Endothelial cell of umbilical vein (primary cell): Measurements from ENCODE around the gene TMEM266. TPM values are rescaled to one million over a fixed set of nuclear protein-coding genes. Genes with fewer than 3 reads are reported as not detected.

Experiments
- BruUV-seq: library from RNA; stranded (reverse); fragments of 400-500 nt; replicated peaks from 2 replicates; lab custom pipeline; 2021; lab: Mats Ljungman, UMichigan
- CTCF ChIA-PET: fragments of 300-600, 350-600 bp; sonication (Branson Sonifier 250); formaldehyde crosslinking; loops from one replicate; lab custom pipeline; 2021; ENCODE audit warnings: antibody characterized with exemption, inconsistent platforms; lab: Charles Lee
- POLR2A ChIA-PET: fragments of 300-600, 350-600 bp; sonication (Branson Sonifier 250); formaldehyde crosslinking; loops from one replicate; lab custom pipeline; 2021; ENCODE audit warnings: antibody characterized with exemption, inconsistent platforms; lab: Charles Lee
- DNase-seq: peaks from one replicate; pipeline ENCODE4 v3.0.0-alpha.2; 2011; ENCODE audit warnings: low read depth, low spot score
- FAIRE-seq: peaks from 2 replicates; lab custom pipeline; 2011; peaks lifted over from hg19 to GRCh38; lab: Jason Lieb, UNC
- H2AFZ ChIP-seq: 2 replicates; pipeline ENCODE4 v1.6.0; 2012; ENCODE audit warnings: low read depth, low read length, control low read depth, inconsistent platforms
- H3K27ac ChIP-seq: 2 replicates; pipeline ENCODE4 v1.5.1; 2011; ENCODE audit warnings: low read depth, mild to moderate bottlenecking, control low read depth, low read length, moderate library complexity; ENCODE audit not compliant: insufficient read depth
- H3K27me3 ChIP-seq, 2 experiments: 2 replicates each; pipeline versions ENCODE4 v1.6.0 to v1.6.1; 2011; ENCODE audit warnings: low read length in 2 of 2, mixed read lengths in 1 of 2; ENCODE audit not compliant: control insufficient read depth in 2 of 2, insufficient read depth in 2 of 2
- H3K36me3 ChIP-seq, 2 experiments: 2 replicates in 1 of 2; 3 replicates in 1 of 2; pipeline ENCODE4 v1.5.1; 2011; ENCODE audit warnings: low read length in 2 of 2, mild to moderate bottlenecking in 1 of 2, moderate library complexity in 1 of 2; ENCODE audit not compliant: control insufficient read depth in 2 of 2, insufficient read depth in 2 of 2; ENCODE audit errors: extremely low read depth in 1 of 2
- H3K4me1 ChIP-seq: 3 replicates; pipeline ENCODE4 v1.5.1; 2011; ENCODE audit warnings: mild to moderate bottlenecking, low read length; ENCODE audit not compliant: control insufficient read depth, insufficient read depth; ENCODE audit errors: extremely low read depth
- H3K4me2 ChIP-seq: 2 replicates; pipeline ENCODE4 v1.6.1; 2011; ENCODE audit warnings: low read length, control low read depth, mixed read lengths; ENCODE audit not compliant: insufficient read depth
- H3K4me3 ChIP-seq, 3 experiments: fragments of 200-600 bp in 1 of 3; sonication (generic), shearing (Covaris generic) in 1 of 3; replicated peaks in 1 of 3; 2 replicates each; pipeline ENCODE4 v1.5.1; 2011 to 2016; ENCODE audit warnings: control low read depth in 3 of 3, low read length in 3 of 3, mild to moderate bottlenecking in 2 of 3, inconsistent platforms in 1 of 3, low read depth in 1 of 3, moderate library complexity in 1 of 3; ENCODE audit not compliant: insufficient read depth in 1 of 3
- H3K79me2 ChIP-seq: 2 replicates; pipeline ENCODE4 v1.6.0; 2012; ENCODE audit warnings: low read length, inconsistent platforms; ENCODE audit not compliant: control insufficient read depth, insufficient read depth
- H3K9ac ChIP-seq: replicated peaks from 2 replicates; pipeline ENCODE3; 2011; ENCODE audit warnings: low read length, control low read depth; ENCODE audit not compliant: insufficient read depth; ENCODE audit errors: extremely low read depth
- H3K9me1 ChIP-seq: replicated peaks from 3 replicates; pipeline ENCODE4 v1.6.0; 2011; ENCODE audit warnings: mild to moderate bottlenecking, low read length; ENCODE audit not compliant: control insufficient read depth, insufficient read depth; ENCODE audit errors: extremely low read depth
- H3K9me3 ChIP-seq: replicated peaks from 2 replicates; pipeline ENCODE4 v1.5.1; 2012; ENCODE audit warnings: low read length, inconsistent platforms; ENCODE audit not compliant: control insufficient read depth, insufficient read depth
- H4K20me1 ChIP-seq: replicated peaks from 2 replicates; pipeline ENCODE3; 2011; ENCODE audit warnings: mild to moderate bottlenecking, low read length; ENCODE audit not compliant: control insufficient read depth, insufficient read depth; ENCODE audit errors: extremely low read depth
- EZH2 ChIP-seq: IDR thresholded peaks from 2 replicates; pipeline ENCODE4 v1.6.1; 2012; ENCODE audit warnings: borderline replicate concordance, low read depth, mild to moderate bottlenecking, moderate library complexity, low read length, inconsistent platforms; ENCODE audit not compliant: severe bottlenecking
- FOS ChIP-seq: IDR thresholded peaks from 2 replicates; pipeline ENCODE4 v1.6.1; 2011; ENCODE audit warnings: mild to moderate bottlenecking, low read length, moderate library complexity, borderline replicate concordance; ENCODE audit not compliant: insufficient read depth
- JUN ChIP-seq: IDR thresholded peaks from 2 replicates; pipeline ENCODE4 v1.6.1; 2011; ENCODE audit warnings: borderline replicate concordance, low read depth; ENCODE audit not compliant: insufficient read length, insufficient read depth
- POLR2A ChIP-seq: IDR thresholded peaks from 2 replicates; pipeline ENCODE4 v1.6.1; 2012; ENCODE audit warnings: low read depth, mild to moderate bottlenecking, control low read depth, low read length
- dilution Hi-C: fragments of 300-500 bp; cut with MboI; formaldehyde crosslinking; loops from one replicate; pipeline ENCODE4 v1.15.0; 2019; ENCODE audit warnings: low sequenced_read_pairs; ENCODE audit not compliant: extremely low pct_ligation_motif_present
- intact Hi-C: fragments of 100-400 bp; cut with micrococcal nuclease; formaldehyde crosslinking; loops from one replicate; pipeline ENCODE4 v1.10.0; 2022
- polyA plus RNA-seq, 4 experiments: library from polyadenylated mRNA; depleted of rRNA in 3 of 4; stranded (reverse) in 3 of 4; unstranded in 1 of 4; fragments of >200 nt; gene quantifications; 2 replicates each; pipeline versions ENCODE4 v1.2.1 to v1.2.3, GENCODE V29; 2011 to 2012; ENCODE audit warnings: missing spikeins in 1 of 4
- total RNA-seq: library from RNA; stranded (reverse); gene quantifications from 2 replicates; pipeline ENCODE4 v1.2.3, GENCODE V29; 2021

The TMEM266 gene
- total and polyA plus RNA-seq, 2 donors (not counting 3 experiments of a cell fraction or from before 2014, with no cell fraction given): not detected

DNA sequence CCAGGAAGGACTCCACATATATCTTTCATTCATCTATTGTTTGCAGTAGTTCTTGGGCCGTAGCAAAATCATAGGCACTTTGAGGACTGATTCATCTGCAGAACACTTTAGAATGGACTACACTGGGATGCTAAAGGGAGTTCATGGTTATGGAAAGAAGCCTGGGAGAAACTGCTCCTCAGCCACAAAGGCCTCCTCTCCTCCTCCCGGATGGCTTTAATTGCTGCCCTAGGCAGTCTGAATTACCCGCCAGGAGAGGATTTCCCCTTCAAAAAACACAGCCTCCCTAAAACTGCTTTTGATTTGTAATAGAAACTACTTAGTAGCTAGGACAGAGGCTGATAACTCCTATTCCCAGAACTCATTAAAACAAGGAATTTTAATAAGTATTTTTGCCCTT, 4.6 kb downstream of the TMEM266 start:
- H3K36me3 ChIP-seq: no peaks in the 10 kb centered on the region
- H3K4me1 ChIP-seq: peaks cover under 1% of the 10 kb centered on the region
- no peaks in the 10 kb centered on the region for H3K9me3 ChIP-seq
- no peak for FAIRE-seq
- H4K20me1 ChIP-seq: no peaks in the 10 kb centered on the region
- H2AFZ ChIP-seq: no peak overlapping the region
- no peak overlapping the region for H3K4me3 ChIP-seq
- ChIA-PET POLR2A (no interaction called here), CTCF (interaction anchor here (2.2 kb wide), 1 partner anchor 8 kb away, joined by 11 read pairs; no protein-coding TSS in a partner anchor)
- H3K4me2 ChIP-seq: no peak overlapping the region
- H3K9me1 ChIP-seq: no peaks in the 10 kb centered on the region
- H3K27ac ChIP-seq: no peak overlapping the region
- H3K9ac ChIP-seq: no peak overlapping the region
- no peaks in the 10 kb centered on the region for H3K79me2 ChIP-seq
- dilution Hi-C loops (no loop called here), intact Hi-C loops (no loop called here)
- TF ChIP-seq EZH2: peak; percentile 29
- TF ChIP-seq FOS: no peak
- no peak for TF ChIP-seq JUN
- no TSS peak for BruUV-seq
- H3K27me3 ChIP-seq: peaks cover 46 to 61% of the 10 kb centered on the region in 2 experiments
- no peak for DNase-seq

DNA sequence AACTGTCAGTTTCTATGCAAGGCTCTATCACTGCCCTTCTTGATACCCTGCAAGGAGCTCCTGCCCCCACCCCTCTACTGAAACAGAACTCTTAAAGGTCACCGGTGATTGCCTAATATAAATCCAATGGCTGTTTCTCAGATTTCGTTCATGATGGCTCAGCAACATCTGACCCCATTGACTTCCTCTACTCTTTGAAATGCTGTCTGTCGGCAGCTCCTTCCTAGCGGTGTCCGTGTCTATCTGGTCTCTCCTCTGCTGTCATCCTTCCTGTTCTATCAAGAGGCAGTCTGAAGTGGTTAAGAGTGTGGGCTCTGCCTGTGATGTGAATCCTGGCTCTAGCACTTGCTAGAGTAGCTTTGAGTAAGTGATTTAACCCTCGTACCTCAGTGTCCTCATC, 5.5 kb downstream of the TMEM266 start:
- no peak for FAIRE-seq
- Histone ChIP-seq H3K27ac (no peak overlapping the region), H3K4me2 (no peak overlapping the region), H3K36me3 (no peaks in the 10 kb centered on the region), H3K9me1 (no peaks in the 10 kb centered on the region), H2AFZ (no peak overlapping the region), H3K9ac (no peak overlapping the region), H3K79me2 (no peaks in the 10 kb centered on the region), H4K20me1 (no peaks in the 10 kb centered on the region), H3K4me3 (no peak overlapping the region), H3K27me3 (peaks cover 42 to 58% of the 10 kb centered on the region in 2 experiments), H3K4me1 (no peaks in the 10 kb centered on the region), H3K9me3 (no peaks in the 10 kb centered on the region)
- BruUV-seq: no TSS peak
- ChIA-PET CTCF (interaction anchor here (2.2 kb wide), 1 partner anchor 9 kb away, joined by 11 read pairs; no protein-coding TSS in a partner anchor), POLR2A (interaction anchor here (0.6 kb wide), 1 partner anchor 46 kb away, joined by 3 read pairs; no protein-coding TSS in a partner anchor)
- intact Hi-C loops (no loop called here), dilution Hi-C loops (no loop called here)
- DNase-seq: no peak
- no peak for TF ChIP-seq POLR2A
